ENCODE data around the gene TENM4.
A peak's percentile ranks its signal among the peaks of the same experiment; 100 is the strongest.

The TENM4 gene

DNA sequence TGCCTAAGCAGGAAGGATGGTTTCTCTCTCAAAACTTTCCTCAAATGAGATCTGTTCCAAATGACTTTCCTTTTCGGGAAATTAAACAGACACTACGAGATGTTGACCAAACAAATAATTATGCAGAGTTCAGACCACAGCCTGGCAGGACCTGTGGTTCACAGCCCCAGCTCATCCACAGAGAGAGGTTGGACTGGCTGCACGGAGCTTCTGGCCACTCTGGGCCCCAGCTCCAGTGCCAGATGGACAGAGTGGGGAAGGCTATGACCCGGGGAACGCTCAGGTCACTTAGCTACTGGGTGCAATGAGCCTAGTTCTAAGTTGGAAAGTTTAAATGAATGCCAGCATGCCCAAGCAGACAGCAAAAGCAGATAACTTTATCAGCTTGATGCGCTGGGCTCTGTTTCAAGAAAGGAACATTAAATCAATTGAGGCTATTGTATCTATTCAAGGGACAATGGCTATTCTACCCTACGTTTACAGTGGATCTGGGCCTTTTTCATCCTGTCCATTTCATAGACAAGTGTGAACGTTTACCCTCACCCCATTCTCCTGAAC lies 710.5 kb downstream of the TENM4 start:
- DNase-seq = peak in 1 of 14 donors; percentile 18

GRCh38 chr11:78727816-78728215 lies 713.0 kb downstream of the TENM4 start:
- DNase-seq = no peak

DNA sequence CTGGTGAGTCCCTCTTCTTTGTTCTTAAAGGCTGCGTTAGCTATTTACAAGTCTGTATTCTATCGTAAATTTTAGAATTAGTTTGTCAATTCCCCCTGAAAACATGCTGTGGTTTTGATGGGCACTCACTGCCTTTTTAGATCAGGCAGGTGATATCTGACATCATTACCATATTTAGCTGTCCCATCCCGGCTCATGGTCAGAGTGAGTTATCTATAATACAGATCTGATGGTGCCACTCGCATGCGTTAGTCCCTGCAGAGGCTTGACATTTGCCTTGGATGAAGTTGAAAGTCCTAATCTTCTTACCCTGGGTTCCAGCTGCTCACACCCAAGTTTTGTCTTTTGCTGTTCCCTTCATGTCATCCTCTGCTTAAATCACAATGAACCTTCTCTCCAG lies 715.6 kb downstream of the TENM4 start:
- no peak for DNase-seq

- no peak for DNase-seq
Observed at GRCh38 chr11:78722786-78723185, 718.0 kb downstream of the TENM4 start.

GRCh38 chr11:78720281-78720989 lies 720.4 kb downstream of the TENM4 start:
- DNase-seq = no peak

DNA sequence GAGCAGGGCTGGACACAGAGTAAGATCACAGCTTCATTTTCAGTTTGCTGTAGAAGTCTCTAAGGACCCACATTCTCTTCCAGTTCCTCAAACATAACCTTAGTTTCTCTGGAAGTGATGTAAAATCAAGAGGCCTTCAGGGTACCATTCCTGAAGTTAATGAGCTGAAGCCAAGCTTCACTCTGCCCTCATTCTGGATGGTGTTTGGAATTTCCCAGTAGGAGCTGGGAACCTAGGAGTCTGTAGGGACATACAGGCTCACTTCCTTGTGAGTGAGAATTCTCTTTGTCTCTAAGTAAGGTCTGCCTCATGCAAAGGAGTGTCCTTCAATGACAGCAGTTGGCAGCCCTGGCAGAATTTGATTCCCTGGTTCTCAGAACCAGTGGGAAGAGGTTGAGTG lies 723.8 kb downstream of the TENM4 start:
- DNase-seq = no peak

- peak in 5 of 14 donors; percentile 2 to 35 (median 12) for DNase-seq
Observed at GRCh38 chr11:78715639-78716311, 725.1 kb downstream of the TENM4 start.

- no peak for DNase-seq
Observed at GRCh38 chr11:78714539-78714938, 726.3 kb downstream of the TENM4 start.

DNA sequence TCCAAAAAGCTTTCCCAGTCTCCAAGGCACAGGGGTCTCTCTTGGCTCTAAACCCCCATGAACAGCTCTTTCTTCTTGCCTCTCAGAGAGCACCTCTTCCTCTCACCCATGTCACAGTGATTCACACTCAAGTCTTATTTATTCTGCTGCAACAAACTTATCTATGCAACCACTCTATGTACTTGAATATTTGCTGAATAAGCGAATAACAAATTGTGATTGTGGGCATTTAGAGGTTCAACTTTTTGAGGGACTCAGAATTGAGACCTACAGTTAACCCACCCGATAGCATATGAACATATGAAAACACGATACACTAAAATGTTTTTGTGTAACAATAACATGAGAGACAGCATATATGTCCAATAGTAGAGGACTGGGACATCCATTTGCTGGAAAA lies 729.1 kb downstream of the TENM4 start:
- DNase-seq = no peak

DNA sequence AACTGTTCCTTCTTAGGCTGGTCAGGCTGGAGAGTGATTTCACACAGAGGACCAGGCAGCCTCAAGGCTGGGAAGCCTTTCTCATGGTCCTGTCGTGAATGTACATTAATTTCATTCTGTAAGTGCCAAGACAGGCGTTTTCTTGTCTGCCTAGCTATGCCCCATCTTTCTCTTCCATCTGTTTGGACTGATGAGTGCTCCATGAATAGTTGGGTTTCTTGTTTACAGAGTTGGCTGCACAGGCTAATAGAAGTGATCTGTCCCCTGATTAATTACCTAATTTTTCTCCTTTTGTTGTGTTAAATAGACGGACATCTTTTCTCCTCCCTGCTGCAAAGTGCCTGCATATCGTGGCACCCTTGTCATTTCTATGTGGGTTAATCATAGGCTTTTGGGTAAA lies 730.4 kb downstream of the TENM4 start:
- DNase-seq = no peak

- no peak for DNase-seq
Observed at GRCh38 chr11:78708388-78708787, 732.4 kb downstream of the TENM4 start.

GRCh38 chr11:78706551-78706950 lies 734.3 kb downstream of the TENM4 start:
- DNase-seq = no peak

DNA sequence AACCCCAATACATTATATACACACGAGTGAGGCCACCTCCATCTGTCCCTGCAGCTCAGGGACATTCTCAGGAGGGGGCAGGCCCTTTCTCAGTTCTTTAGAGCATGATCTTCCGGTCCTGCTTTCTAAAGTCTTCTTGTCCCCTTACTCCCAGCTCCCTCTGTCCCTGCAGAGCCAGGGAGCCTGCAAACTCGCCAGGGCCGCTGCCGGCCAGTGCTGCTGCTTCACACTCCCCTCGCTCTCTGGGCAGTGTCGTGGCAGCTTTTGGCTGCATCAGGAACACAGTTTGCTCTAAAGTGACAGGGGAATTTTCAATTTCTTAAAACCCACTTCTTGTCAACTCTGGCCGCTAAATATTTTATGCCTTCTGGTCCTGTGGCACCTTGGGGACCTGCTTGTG lies 736.0 kb downstream of the TENM4 start:
- no peak for DNase-seq

GRCh38 chr11:78699609-78700135 lies 741.2 kb downstream of the TENM4 start:
- DNase-seq = no peak

DNA sequence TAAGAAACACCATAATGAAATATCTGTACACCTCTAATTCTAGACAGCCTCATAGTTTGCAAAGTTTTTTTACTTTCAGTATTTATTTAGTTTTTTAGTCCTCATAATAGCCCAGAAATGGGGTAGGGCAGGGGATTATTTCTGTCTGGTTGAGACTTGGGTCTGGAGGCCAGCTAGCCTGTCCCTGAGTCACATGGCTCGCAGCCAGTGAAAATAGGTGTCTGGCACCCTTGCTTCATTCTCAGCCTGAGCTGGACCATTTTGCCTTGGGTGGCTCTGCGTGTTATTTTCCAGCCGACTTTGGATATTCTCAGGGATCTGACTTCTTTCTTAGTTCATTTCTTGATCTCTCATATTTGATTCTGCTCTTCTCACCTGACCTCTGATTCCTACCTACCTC lies 742.2 kb downstream of the TENM4 start:
- DNase-seq = peak in 2 of 14 donors; percentile 7 to 14

DNA sequence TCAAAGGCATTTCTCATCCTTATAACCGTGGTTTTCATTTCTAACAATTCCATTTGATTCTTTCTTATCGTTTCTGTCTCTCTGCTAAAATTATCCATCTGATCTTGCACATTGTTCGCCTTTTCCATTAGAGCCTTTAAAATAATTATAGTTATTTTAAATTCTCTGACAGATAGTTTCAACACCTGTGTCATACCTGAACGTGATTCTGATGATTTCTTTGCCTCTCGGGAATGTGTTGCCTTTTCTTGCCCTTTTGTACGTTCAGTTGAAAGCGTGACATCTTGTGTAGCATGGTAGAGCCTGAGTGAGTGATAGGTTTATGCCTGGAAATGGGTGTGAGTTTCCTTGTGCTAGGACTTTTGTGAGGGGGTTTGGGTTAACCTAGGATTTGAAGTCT lies 744.7 kb downstream of the TENM4 start:
- no peak for DNase-seq

- no peak for DNase-seq
Observed at GRCh38 chr11:78694152-78694551, 746.7 kb downstream of the TENM4 start.

GRCh38 chr11:78691215-78691614 lies 749.6 kb downstream of the TENM4 start:
- no peak for DNase-seq

DNA sequence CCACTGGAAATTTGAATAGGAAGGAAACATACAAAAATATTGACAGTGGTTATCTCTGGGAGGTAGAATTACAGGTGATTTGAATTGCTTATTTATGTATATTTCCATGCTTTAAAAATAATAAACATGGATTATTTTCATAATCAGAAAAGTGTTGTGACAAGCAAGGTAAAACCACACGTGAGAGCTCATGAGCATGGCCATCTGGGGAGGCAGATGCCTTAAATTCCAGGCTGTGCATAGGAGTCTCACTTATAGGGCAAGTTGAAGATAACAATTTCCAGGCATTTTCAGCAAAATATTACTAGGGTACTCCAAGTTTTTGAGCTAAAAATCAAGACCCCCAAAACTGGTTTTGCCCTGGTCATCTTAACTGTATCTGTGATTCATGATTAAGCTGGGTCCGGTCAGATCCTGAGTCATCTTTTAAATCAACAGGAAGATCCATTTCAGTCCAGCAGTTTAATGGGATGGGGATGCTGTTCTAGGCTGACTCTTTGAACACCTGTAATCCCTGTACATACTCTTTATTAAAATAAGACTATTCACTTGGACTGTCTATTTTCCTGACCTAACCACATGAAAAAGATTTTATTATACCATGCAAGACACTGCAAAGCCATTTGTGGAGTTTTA lies 750.4 kb downstream of the TENM4 start:
- DNase-seq = no peak

DNA sequence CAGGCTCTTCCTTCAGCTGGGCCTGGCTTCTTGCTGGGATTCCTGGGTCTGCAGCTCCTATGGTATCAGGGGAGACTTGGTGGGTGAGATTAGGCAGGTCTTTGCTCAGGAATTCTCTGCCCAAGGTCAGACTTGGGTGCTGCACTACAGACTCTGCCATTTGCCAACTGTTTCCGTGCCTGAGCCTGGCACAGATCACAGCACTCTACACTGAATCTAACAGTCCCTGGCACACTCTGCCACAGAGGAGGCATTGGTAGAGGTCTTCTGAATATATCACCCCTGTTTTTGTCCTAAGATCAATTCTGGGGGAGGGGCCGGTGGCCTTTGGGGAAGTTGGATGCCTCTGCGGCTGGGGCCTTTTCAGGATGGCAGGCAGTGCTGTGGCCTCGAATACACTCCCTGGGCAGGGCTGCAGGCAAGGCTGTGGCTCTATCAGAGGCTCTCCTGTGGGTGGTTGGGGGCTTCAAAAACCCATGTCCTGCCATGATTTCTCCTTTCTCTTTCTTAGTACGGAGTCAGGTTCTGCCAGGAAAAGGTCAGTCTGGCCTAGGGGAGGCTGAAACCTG lies 751.2 kb downstream of the TENM4 start:
- peak in 1 of 14 donors; percentile 4 for DNase-seq

GRCh38 chr11:78689101-78689500 lies 751.7 kb downstream of the TENM4 start:
- no peak for DNase-seq

DNA sequence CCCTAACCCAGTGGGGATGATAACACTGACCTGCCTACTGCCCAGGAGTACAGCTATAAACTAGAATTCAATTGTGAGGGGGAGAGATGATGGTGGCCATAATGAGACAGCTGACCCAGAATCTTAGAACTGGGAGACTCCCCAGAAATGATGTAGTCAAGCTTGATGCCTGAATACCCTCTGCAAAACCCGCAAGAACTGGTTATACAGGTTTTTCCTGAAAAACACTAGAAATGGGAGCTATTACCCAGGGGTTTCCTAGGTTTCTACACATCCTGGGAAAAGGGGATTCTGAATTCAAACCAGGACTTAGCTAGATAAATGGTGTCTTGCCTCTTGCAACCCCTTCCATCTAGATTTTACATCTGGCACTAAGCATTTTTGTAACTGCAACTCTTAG lies 752.4 kb downstream of the TENM4 start:
- no peak for DNase-seq

DNA sequence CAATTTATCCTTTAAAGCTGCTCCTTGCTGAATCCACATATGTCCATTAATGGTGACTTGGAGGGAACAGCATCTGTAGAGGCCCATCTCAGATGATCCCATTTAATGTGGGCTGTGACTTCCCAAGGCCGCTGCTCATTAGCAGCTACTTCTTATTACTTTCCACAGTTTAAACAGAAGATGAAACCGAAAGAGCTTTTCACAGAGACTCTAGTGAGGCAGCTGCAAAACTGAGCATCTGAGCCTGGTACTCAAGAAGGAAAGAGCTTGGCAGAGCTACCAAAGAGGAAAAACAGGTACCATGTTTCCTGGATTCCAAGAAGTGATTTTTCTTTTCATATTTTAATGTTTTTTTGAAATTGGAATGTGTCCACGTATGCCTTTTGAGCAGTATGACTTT lies 755.7 kb downstream of the TENM4 start:
- DNase-seq = no peak
